Measurements from ENCODE around the gene NUMBL.

DNA sequence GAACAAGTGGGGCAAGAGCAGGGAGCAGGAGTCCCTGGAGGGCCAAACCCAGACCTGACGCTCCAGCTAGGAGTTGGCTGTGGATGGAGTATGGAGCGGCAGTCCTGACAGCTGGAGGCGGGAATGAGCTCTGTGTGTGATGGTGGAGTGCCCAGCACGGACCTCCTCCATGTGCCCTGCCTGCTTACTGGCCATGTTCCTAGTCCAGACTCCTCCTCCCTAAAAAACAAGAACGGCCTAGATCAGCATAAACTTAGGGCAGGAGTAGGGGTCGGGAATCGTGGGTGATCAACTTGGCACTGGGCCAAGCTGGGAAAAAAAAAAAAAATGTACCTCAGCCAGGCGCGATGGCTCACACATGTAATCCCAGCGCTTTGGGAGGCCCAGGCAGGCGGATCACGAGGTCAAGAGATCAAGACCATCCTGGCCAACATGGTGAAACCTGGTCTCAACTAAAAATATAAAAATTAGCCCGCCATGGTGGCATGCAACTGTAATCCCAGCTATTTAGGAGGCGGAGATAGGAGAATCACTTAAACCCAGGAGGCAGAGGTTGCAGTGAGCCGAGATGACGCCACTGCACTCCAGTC is 59.8 kb downstream of the NUMBL start:
- TF ChIP-seq, protein P1, sequence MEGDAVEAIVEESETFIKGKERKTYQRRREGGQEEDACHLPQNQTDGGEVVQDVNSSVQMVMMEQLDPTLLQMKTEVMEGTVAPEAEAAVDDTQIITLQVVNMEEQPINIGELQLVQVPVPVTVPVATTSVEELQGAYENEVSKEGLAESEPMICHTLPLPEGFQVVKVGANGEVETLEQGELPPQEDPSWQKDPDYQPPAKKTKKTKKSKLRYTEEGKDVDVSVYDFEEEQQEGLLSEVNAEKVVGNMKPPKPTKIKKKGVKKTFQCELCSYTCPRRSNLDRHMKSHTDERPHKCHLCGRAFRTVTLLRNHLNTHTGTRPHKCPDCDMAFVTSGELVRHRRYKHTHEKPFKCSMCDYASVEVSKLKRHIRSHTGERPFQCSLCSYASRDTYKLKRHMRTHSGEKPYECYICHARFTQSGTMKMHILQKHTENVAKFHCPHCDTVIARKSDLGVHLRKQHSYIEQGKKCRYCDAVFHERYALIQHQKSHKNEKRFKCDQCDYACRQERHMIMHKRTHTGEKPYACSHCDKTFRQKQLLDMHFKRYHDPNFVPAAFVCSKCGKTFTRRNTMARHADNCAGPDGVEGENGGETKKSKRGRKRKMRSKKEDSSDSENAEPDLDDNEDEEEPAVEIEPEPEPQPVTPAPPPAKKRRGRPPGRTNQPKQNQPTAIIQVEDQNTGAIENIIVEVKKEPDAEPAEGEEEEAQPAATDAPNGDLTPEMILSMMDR (IDR thresholded peaks at IDR 0.05) = no peak
- TF ChIP-seq POLR2AphosphoS5 (IDR thresholded peaks at IDR 0.05; ENCODE audit: insufficient read depth in 1 of 2, low read depth in 1 of 2) = no peak
